LNCAP (cell line): ENCODE results near the gene FOXRED2.

ENCODE experiments used
- TF ChIP-seq, protein P1 (sequence below): fragments of 450-650 bp; IDR thresholded peaks from 2 replicates; pipeline ENCODE4 v1.5.1; 2017; ENCODE audit warnings: mild to moderate bottlenecking

The FOXRED2 gene

DNA sequence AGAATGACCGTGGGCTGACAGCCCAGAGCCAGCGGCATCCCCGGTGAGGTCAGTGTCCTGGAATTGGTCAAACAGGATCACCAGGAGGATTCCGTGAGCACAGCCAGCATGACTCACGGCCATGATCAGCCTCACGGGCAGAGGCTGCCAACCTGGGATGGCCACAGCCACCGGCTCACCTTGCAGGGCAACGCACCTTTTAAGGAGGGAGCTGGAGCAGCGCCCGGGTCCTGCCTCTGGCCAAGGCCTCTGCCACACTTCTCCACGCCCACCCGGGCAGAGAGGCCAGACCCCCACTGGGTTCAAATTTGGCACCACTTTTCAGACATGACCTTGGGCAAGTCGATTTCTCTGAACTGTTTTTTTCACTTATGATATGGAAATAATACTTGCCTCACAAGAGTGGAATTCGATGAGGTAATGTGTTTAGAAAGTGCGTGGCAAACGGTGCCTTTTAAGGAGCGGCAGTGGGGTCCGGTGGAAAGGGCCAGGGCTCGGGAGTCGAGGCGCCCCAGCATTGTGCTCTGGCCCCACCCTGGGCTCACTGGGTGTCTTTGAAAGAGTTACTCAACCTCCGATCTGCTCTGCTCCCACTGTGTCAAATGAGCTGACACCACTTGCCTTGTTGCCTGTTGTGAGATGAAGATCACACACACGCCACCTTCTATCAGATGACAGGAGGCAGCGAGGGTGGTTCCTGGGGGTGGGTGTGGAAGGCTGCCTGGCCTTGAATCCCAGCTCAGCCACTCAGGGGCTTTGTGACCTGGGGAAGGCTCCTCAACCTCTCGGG is 41.4 kb downstream of the FOXRED2 start:
- TF ChIP-seq, protein P1, sequence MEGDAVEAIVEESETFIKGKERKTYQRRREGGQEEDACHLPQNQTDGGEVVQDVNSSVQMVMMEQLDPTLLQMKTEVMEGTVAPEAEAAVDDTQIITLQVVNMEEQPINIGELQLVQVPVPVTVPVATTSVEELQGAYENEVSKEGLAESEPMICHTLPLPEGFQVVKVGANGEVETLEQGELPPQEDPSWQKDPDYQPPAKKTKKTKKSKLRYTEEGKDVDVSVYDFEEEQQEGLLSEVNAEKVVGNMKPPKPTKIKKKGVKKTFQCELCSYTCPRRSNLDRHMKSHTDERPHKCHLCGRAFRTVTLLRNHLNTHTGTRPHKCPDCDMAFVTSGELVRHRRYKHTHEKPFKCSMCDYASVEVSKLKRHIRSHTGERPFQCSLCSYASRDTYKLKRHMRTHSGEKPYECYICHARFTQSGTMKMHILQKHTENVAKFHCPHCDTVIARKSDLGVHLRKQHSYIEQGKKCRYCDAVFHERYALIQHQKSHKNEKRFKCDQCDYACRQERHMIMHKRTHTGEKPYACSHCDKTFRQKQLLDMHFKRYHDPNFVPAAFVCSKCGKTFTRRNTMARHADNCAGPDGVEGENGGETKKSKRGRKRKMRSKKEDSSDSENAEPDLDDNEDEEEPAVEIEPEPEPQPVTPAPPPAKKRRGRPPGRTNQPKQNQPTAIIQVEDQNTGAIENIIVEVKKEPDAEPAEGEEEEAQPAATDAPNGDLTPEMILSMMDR, result no peak

DNA sequence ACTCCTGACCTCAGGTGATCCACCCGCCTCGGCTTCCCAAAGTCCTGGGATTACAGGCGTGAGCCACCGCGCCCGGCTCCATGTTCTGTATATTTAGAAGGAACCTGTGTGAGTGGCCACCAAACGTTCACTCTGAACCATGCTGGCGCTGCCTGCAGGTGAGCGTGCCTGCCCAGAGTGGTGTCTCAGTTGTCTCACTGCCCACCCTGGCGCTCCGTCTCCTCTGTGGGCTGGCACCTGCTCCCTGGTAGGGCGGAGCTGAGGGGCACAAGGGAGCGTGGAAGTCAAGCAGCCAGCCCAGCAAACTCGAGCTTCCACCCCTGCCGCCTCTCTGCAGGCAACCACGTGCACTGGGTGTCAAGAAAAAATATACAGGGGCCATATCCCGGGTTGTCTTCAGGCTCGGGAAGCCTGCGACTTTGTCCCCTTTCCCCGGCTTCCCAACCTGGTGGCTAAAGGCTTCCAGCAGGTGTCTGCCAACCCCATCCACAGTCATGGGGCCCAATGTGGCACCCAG is 42.1 kb downstream of the FOXRED2 start:
- TF ChIP-seq, protein P1, result no peak

DNA sequence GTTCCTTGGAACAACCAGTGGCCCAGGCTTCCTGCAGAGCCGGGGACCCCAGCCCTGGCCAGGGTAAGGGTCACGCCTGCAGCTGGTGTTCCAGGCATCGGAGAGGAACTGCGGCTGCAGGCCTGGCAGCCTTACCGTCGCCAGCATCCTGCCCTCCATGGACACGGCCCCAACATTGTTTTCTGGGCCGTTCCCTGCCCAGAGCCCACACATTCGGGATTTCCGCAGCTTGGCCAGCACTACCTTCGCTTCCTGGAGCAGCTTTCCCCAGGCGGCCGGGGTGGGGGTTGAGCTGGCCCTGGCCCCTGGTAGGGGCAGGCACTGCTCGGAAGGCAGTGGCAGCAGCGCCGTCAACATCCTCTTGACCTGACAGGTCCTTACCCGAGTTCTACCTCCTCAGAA is 43.1 kb downstream of the FOXRED2 start:
- TF ChIP-seq, protein P1, result no peak

DNA sequence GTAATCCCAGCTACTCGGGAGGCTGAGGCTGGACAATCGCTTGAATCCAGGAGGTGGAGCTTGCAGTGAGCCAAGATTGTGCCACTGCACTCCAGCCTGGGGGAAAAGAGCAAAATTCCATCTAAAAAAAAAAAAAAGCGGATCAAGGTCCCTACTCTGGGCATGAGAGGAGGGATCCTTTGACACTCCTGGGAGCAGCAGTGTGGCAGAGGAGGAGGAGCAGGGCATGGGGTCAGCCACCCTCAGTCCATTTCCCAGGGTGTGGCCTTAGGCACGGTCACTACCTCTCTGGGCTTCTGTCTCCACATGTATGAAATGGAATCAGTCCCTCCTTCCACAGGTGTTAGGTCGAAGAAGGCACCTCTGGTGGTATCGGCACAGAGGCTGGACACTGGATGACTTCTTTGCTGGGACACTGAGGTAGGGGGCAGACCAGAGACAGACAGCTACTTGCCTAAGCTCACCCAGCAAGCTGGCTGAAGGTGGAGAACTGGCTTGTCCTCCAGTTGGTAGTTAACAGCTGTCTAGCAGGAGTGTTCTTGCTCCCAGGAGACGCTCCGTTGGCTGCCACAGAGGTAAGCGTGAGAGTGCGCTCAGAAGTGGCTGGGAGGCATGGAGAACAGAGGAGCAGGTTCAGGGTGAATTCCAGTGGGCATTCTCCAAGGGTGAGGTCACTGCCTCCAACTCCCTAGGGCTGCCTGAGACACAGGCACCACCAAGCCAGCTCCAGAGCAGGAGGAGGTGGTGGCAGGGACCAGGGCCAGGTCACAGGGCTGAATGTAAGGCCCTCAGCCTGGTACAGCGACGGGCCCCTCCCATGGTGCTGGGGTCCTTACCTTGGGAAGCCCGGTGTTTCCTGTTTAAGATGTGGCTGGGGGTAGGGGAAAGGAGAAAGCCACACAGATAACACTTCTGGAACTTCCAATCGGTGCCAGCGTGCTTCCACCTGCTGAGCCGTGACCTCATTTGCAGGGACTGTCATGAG is 44.9 kb downstream of the FOXRED2 start:
- TF ChIP-seq, protein P1, result no peak

DNA sequence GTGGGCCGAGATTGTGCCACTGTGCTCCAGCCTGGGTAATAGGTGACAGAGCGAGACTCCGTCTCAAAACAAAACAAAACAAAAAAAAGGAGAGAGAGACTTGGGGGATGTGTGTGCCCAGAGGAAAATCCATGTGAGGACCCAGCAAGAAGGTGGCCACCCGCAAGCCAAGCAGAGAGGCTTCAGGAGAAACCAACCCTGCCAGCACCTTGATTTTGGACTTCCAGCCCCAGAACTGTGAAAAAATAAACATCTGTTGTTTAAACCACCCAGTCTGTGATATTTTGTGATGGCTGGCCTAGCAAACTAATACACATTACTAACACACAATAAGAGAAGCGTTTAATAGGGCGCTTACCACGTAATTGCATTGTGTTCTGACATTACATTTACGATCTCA is 46.6 kb downstream of the FOXRED2 start:
- TF ChIP-seq, protein P1, result no peak

DNA sequence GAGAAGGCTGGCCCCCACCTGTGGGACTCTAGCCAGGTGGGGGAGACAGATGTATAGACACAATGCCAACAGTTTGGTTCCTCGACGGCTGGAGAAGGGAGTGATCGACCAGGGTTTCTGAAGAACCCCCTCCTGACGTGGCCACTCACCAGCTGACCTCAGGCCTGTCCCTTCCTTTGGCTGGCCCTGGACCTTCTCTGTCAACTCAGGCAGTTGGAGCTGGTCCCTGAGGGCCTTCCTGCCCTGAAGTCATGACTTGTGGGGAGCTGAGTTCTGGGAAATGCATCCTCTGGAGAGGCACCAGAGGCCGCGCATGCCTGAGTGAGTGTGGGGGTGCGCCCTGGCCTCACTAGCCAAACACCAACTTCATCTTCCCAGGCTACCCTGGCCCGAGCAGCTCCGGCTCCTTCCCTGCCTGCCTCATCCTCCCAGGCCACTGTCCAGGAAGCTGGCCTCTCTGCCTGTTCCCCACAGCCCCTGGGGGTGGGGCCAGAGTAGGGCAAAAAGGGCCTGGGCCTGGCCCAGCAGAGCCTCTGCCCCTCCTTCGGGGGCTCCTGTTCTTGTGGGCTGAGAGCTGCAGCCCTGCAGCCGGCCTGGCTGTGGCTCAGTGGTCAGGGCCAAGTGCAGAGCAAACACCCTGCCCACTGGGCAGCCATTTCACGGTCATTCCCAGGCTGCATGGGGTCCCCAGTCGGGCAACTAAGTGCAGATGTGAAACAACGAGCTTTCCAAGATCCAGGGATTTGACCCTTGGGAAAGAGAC is 49.0 kb downstream of the FOXRED2 start:
- TF ChIP-seq, protein P1, result no peak

DNA sequence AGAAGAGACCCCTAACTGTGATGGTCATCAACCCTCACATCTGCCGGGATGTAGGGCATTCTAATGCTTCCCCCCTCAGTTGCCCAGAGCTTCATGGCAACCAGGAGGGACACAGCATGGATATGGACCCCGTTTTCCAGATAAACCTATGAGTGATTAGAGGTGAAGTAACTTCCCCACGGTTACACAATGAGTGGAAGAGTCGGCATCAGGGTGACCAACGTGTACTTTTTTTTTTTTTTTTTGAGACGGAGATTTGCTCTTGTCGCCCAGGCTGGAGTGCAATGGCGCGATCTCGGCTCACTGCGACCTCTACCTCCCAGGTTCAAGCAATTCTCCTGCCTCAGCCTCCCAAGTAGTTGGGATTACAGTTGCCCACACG is 50.4 kb downstream of the FOXRED2 start:
- TF ChIP-seq, protein P1, result no peak
